22Rv1 (cell line): ENCODE data around the gene ANKS1B.

Experiments used
- H3K27ac ChIP-seq: fragments of 450-650 bp; 2 replicates; pipeline ENCODE4 v1.5.1; 2017
- ZFX ChIP-seq: fragments of 450-650 bp; IDR thresholded peaks from 2 replicates; pipeline ENCODE4 v1.6.1; 2017; ENCODE audit warnings: antibody characterized with exemption, borderline replicate concordance
- TF ChIP-seq, protein P1 (sequence below): fragments of 450-650 bp; IDR thresholded peaks from 2 replicates; pipeline ENCODE4 v1.5.1; 2017; ENCODE audit warnings: mild to moderate bottlenecking

The ANKS1B gene

DNA sequence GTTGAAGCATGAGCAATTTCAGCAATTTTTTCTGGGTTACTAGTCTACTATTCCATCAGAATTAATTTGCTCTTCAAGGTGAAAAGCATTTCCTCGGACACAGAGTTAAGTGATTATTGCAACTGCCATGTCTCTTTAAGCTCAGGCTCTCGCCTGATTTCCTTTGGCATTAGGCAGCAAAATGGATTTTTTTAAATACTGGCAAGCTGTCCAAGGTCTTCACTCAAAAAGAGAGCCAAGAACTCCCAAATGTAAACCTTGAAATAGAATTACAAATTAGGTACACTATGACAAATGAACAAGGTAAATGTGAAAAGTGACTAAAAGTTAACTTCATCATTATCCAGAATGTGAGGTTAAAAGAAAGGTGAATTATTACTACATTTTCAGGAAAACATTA lies 225.3 kb downstream of the ANKS1B start:
- no peak overlapping the region for H3K27ac ChIP-seq
- TF ChIP-seq, protein P1, sequence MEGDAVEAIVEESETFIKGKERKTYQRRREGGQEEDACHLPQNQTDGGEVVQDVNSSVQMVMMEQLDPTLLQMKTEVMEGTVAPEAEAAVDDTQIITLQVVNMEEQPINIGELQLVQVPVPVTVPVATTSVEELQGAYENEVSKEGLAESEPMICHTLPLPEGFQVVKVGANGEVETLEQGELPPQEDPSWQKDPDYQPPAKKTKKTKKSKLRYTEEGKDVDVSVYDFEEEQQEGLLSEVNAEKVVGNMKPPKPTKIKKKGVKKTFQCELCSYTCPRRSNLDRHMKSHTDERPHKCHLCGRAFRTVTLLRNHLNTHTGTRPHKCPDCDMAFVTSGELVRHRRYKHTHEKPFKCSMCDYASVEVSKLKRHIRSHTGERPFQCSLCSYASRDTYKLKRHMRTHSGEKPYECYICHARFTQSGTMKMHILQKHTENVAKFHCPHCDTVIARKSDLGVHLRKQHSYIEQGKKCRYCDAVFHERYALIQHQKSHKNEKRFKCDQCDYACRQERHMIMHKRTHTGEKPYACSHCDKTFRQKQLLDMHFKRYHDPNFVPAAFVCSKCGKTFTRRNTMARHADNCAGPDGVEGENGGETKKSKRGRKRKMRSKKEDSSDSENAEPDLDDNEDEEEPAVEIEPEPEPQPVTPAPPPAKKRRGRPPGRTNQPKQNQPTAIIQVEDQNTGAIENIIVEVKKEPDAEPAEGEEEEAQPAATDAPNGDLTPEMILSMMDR = no peak
- TF ChIP-seq ZFX = no peak

DNA sequence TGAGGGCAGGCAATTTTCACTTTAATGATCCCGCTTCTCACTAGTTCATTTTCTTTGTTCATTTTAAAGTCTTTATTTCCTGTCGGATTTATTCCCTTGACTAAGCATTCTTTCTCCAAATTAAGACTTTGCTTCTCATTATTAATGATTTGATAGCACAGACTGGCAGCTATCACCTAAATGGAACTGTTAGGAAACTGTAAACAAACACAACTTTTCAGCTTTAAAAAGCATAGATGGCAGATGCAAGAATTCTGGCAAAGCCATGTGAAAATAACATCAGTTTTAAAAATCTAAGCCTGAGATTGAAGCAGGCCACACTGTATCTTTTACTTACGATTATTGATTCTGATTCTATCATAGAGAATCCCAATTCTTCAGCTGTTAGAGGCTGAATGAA lies 225.7 kb downstream of the ANKS1B start:
- H3K27ac ChIP-seq = no peak overlapping the region
- TF ChIP-seq, protein P1 = no peak
- no peak for TF ChIP-seq ZFX

DNA sequence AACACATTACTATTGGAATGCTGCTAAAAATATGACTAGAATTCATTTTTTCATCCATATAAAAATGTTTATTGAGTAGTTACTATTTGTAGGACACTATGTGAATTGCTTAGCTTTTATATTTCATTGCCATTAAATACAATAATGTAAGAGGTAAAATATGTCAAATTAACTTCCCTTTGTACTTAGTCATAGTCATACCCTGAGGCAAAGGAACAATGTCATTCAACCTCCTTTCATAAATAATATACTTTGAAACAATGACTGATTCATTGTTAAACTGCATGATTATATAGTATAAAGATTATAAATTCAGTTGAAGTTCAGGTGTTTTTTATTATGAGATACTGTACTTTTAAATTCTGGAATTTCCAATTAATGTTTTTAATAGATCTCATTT lies 232.0 kb downstream of the ANKS1B start:
- TF ChIP-seq, protein P1 = no peak
- TF ChIP-seq ZFX = no peak
- no peak overlapping the region for H3K27ac ChIP-seq

DNA sequence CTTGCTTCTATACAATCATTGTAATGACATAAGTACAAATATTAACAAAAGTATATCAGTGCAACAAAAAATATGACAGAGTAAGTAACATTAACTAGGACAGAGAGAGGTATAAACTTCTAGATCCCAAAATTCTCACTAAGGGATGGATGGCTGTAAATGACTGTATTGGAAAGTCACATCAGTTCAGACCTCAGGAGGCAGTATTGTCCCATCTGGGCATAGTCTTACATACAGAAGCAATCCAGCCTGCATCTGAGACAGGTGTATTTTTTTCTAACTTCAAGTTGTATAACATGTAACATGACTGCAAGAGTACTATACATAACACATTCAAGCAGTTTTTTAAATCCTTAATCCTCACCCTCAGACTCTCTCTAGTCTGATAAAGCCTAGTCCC lies 238.2 kb downstream of the ANKS1B start:
- no peak overlapping the region for H3K27ac ChIP-seq
- TF ChIP-seq, protein P1 = peak; percentile 63
- TF ChIP-seq ZFX = no peak

DNA sequence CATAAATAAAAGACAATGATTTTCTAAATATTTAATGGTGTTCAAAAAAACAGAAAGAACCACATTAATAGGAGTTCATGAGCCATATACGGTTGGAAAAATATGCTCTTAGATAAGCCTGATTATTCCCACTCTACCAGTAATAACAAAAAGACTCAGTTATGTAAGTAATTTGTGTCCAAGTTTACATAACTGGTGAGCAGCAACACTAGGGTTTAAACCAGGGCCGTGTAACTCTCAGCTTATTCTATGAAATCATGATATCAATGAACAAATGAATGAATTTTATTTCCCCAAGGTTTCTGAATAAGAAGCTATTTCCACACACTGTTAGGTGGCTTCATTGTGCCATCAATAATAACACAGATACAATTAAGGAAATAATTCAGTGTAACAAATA lies 238.8 kb downstream of the ANKS1B start:
- no peak for TF ChIP-seq ZFX
- TF ChIP-seq, protein P1 = no peak
- no peak overlapping the region for H3K27ac ChIP-seq

DNA sequence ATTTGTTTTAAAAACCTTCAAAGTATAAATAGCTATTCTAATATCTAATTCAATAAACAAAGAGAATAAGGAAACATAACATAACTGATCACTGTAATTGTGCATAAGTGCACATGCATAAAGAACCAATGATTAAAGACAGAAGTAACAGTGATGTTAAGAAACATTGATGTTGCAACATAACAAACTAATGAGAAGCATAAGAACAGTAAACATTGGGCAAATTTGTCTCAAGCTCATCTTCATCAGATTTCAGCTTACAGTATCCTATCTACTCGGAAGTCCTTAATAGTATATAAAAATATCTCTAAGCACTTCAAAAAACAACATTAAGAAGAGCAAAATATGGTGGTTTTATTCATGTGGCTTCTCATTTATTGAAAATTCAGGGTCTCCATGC lies 239.6 kb downstream of the ANKS1B start:
- TF ChIP-seq, protein P1 = no peak
- no peak for TF ChIP-seq ZFX
- H3K27ac ChIP-seq = no peak overlapping the region

DNA sequence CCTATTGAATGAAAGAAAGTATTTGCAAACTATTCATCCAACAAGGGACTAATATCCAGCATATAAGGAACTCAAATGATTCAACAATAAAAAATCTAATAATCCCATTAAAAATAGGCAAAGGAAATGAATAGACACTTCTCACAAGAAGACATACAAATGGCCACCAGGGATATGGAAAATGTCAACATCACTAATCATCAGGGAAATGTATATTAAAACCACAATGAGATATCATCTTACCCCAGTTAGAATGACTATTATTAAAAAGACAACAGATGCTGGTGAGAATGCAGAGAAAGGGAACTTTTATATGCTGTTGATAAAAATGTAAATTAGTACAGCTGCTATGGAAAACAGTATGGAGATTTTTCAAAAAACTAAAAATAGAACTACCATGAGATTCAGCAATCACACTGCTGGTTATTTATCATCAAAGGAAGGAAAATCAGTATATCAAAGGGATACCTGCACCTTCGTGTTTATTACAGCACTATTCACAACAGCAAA lies 247.9 kb downstream of the ANKS1B start:
- H3K27ac ChIP-seq = no peak overlapping the region
- no peak for TF ChIP-seq ZFX
- TF ChIP-seq, protein P1 = no peak
